ENCODE measurements around the gene CLDN6.

The CLDN6 gene

GRCh38 chr16:2992383-2993081 lies 25.5 kb downstream of the CLDN6 start:
- Histone ChIP-seq H3K36me3 (ENCODE audit: control insufficient read depth in 2 of 2, insufficient read depth in 2 of 2, low read length in 2 of 2) (no peaks in the 10 kb centered on the region), H3K4me1 (ENCODE audit: control insufficient read depth, insufficient read depth, low read length) (no peaks in the 10 kb centered on the region), H3K27ac (ENCODE audit: low read length) (no peak overlapping the region), H3K9me3 (ENCODE audit: control insufficient read depth in 2 of 2, low read length in 2 of 2) (no peaks in the 10 kb centered on the region), H3K9ac (ENCODE audit: low read length in 2 of 2) (no peak overlapping the region), H3K4me3 (ENCODE audit: low read length in 2 of 2) (no peak overlapping the region), H3K27me3 (ENCODE audit: control insufficient read depth in 1 of 2, insufficient read depth in 2 of 2, low read length in 2 of 2) (peaks cover 2 to 5% of the 10 kb centered on the region in 2 donors)

DNA sequence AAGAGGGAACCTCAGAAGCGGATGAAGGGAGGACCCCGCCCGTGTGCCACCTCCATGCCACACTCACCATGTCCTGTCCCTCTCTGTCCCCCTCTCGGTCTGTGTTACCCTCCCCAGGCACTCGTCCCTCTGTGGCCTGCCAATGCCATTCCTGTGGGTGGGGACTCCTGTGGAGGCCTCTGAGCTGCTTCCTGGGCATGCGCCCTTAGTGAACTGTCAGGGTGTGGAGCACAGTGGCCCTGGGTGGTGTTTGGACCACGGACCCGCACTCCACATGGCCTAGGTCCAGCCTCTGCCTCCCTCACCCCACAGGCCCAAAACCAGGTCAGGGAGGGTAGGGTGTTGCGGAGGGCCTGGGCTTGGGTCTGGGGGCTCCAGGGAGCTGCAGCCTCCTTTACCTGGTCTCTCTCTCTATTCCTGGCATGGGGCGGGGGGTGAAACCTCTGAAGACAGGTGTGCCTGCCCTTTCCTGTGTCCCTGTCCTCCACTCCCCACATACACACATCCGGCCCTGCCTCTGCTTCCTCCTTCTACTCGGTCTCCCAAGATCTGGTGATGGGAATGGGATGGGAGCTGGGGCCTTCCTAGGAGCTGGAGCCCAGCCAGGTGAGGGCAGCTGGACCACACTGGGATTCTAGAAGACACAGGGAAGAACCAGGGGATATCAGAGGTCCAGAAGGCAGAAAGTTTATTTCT lies 26.3 kb downstream of the CLDN6 start:
- no peak overlapping the region for H3K4me3 ChIP-seq (ENCODE audit: low read length in 2 of 2)
- H3K27ac ChIP-seq (ENCODE audit: low read length): no peak overlapping the region
- no peaks in the 10 kb centered on the region for H3K36me3 ChIP-seq (ENCODE audit: control insufficient read depth in 2 of 2, insufficient read depth in 2 of 2, low read length in 2 of 2)

DNA sequence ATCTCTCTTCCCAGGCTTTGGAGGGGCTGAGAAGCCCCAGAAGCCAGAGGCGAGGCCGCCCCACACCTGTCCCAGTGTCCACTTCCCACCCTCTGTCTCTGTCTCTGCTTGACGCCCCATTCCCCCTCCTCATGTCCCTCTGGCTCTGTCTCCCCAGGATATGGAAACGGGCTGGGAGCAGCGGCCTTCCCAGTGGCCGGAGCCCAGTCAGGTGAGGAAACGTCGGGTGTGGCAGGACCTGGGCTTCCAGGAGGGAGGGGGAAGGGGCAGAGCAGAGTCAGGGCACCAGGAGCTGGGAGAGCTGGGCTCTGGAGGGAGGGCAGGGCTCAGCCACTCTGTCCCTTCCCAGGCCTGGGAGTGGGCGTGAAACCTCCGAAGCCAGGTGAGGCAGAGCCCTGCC lies 27.1 kb downstream of the CLDN6 start:
- H3K9ac ChIP-seq (ENCODE audit: low read length in 2 of 2): no peak overlapping the region

More for the DNA sequence above, 26.3 kb downstream of the CLDN6 start:
- Histone ChIP-seq H3K4me1 (ENCODE audit: control insufficient read depth, insufficient read depth, low read length) (no peaks in the 10 kb centered on the region), H3K9ac (ENCODE audit: low read length in 2 of 2) (no peak overlapping the region), H3K9me3 (ENCODE audit: control insufficient read depth in 2 of 2, low read length in 2 of 2) (no peaks in the 10 kb centered on the region), H3K27me3 (ENCODE audit: control insufficient read depth in 1 of 2, insufficient read depth in 2 of 2, low read length in 2 of 2) (peaks cover 5 to 6% of the 10 kb centered on the region in 2 donors)

DNA sequence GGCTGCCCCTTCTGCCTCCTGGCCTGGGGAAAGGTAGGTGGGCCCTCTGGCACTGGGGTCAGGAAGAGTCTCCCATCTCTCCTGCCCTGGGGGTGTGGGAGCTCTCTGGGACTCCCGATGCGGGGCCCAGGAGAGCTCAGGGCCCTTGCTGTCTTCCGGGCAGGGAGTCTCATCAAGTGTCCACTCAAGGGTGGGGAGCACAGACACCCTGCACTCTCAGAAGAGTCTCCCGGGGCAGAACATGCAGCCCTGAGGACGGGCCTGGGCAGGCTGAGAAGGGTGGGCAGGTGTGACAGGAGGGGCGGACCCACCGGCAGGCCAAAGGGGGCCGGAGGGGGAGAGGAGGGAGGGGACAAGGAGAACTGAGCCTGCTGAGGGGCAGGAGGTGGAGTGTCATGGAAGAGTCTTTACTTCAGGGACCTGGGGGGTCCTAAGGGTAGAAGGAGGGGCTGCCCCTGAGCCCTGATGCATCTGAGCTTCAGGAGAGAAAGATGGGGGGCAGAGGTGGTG lies 29.3 kb downstream of the CLDN6 start:
- Histone ChIP-seq H3K27ac (ENCODE audit: low read length) (no peak overlapping the region), H3K27me3 (ENCODE audit: control insufficient read depth in 1 of 2, insufficient read depth in 2 of 2, low read length in 2 of 2) (peaks cover 5 to 7% of the 10 kb centered on the region in 2 donors), H3K4me1 (ENCODE audit: control insufficient read depth, insufficient read depth, low read length) (peaks cover 11% of the 10 kb centered on the region), H3K9me3 (ENCODE audit: control insufficient read depth in 2 of 2, low read length in 2 of 2) (no peaks in the 10 kb centered on the region), H3K9ac (ENCODE audit: low read length in 2 of 2) (no peak overlapping the region), H3K4me3 (ENCODE audit: low read length in 2 of 2) (no peak overlapping the region), H3K36me3 (ENCODE audit: control insufficient read depth in 2 of 2, insufficient read depth in 2 of 2, low read length in 2 of 2) (no peaks in the 10 kb centered on the region)

More for the DNA sequence above, 27.1 kb downstream of the CLDN6 start:
- H3K4me3 ChIP-seq (ENCODE audit: low read length in 2 of 2): no peak overlapping the region
- peaks cover 5 to 6% of the 10 kb centered on the region in 2 donors for H3K27me3 ChIP-seq (ENCODE audit: control insufficient read depth in 1 of 2, insufficient read depth in 2 of 2, low read length in 2 of 2)
- H3K27ac ChIP-seq (ENCODE audit: low read length): no peak overlapping the region
- H3K9me3 ChIP-seq (ENCODE audit: control insufficient read depth in 2 of 2, low read length in 2 of 2): no peaks in the 10 kb centered on the region
- no peaks in the 10 kb centered on the region for H3K4me1 ChIP-seq (ENCODE audit: control insufficient read depth, insufficient read depth, low read length)
- H3K36me3 ChIP-seq (ENCODE audit: control insufficient read depth in 2 of 2, insufficient read depth in 2 of 2, low read length in 2 of 2): no peaks in the 10 kb centered on the region

DNA sequence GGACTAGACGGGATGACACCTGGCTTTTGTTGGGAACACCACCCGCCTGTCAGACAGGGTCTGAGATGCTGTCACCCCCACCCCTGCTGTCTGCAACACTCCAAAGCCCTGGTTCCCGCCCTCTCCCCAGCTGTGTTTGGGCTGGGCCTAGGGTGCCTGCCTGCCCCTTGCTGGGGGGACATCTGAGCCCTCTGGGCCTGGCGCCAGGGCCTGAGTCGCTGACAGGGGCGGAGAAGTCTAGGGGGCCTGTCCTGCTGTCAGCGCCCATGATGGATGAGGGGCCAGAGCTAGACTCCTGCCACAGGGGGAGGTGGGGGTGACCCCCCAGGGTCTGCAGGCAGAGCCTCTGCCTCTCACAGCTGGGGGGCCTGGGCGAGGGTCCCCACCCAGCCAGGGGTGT lies 30.1 kb downstream of the CLDN6 start:
- H3K36me3 ChIP-seq (ENCODE audit: control insufficient read depth in 2 of 2, insufficient read depth in 2 of 2, low read length in 2 of 2): no peaks in the 10 kb centered on the region
- H3K4me1 ChIP-seq (ENCODE audit: control insufficient read depth, insufficient read depth, low read length): peaks cover 12% of the 10 kb centered on the region
- H3K4me3 ChIP-seq (ENCODE audit: low read length in 2 of 2): no peak overlapping the region
- no peaks in the 10 kb centered on the region for H3K9me3 ChIP-seq (ENCODE audit: control insufficient read depth in 2 of 2, low read length in 2 of 2)
- peaks cover 5 to 7% of the 10 kb centered on the region in 2 donors for H3K27me3 ChIP-seq (ENCODE audit: control insufficient read depth in 1 of 2, insufficient read depth in 2 of 2, low read length in 2 of 2)
- no peak overlapping the region for H3K27ac ChIP-seq (ENCODE audit: low read length)
- H3K9ac ChIP-seq (ENCODE audit: low read length in 2 of 2): no peak overlapping the region

- Histone ChIP-seq H3K9me3 (ENCODE audit: control insufficient read depth in 2 of 2, low read length in 2 of 2) (no peaks in the 10 kb centered on the region), H3K4me1 (ENCODE audit: control insufficient read depth, insufficient read depth, low read length) (peaks cover 12% of the 10 kb centered on the region), H3K4me3 (ENCODE audit: low read length in 2 of 2) (no peak overlapping the region), H3K27ac (ENCODE audit: low read length) (no peak overlapping the region), H3K9ac (ENCODE audit: low read length in 2 of 2) (no peak overlapping the region), H3K27me3 (ENCODE audit: control insufficient read depth in 1 of 2, insufficient read depth in 2 of 2, low read length in 2 of 2) (peaks cover 5 to 7% of the 10 kb centered on the region in 2 donors), H3K36me3 (ENCODE audit: control insufficient read depth in 2 of 2, insufficient read depth in 2 of 2, low read length in 2 of 2) (no peaks in the 10 kb centered on the region)
Observed at GRCh38 chr16:2987286-2987685, 30.7 kb downstream of the CLDN6 start.

GRCh38 chr16:2986623-2987188 lies 31.3 kb downstream of the CLDN6 start:
- Histone ChIP-seq H3K4me3 (ENCODE audit: low read length in 2 of 2) (no peak overlapping the region), H3K36me3 (ENCODE audit: control insufficient read depth in 2 of 2, insufficient read depth in 2 of 2, low read length in 2 of 2) (no peaks in the 10 kb centered on the region), H3K9ac (ENCODE audit: low read length in 2 of 2) (no peak overlapping the region), H3K27ac (ENCODE audit: low read length) (no peak overlapping the region), H3K9me3 (ENCODE audit: control insufficient read depth in 2 of 2, low read length in 2 of 2) (no peaks in the 10 kb centered on the region), H3K27me3 (ENCODE audit: control insufficient read depth in 1 of 2, insufficient read depth in 2 of 2, low read length in 2 of 2) (peaks cover 5 to 7% of the 10 kb centered on the region in 2 donors), H3K4me1 (ENCODE audit: control insufficient read depth, insufficient read depth, low read length) (peaks cover 12% of the 10 kb centered on the region)

DNA sequence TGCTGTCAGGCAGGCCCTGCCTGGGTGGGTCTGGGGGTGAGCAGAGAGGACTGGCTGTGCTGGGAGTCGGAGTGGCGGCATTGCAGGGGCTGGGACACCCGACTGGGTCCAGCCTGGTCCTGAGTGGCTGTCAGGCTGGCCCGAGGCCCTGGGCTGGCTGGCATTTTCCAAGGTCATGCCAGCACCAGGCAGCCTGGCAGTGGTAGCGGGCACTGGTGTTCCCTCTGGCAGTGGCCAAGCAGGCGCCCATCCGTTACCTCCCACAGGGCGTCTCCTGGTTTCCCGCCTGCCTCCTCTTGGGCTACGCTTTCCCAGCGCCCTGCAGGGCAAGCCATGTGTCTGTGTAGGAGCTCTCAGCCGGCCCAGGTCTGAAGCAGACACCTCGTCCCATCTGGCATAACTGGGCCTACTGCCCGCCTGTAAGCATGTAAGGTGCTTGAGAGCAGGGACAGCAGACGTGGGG lies 32.1 kb downstream of the CLDN6 start:
- Histone ChIP-seq H3K4me1 (ENCODE audit: control insufficient read depth, insufficient read depth, low read length) (peaks cover 16% of the 10 kb centered on the region), H3K27ac (ENCODE audit: low read length) (no peak overlapping the region), H3K4me3 (ENCODE audit: low read length in 2 of 2) (no peak overlapping the region), H3K27me3 (ENCODE audit: control insufficient read depth in 1 of 2, insufficient read depth in 2 of 2, low read length in 2 of 2) (peaks cover 5 to 7% of the 10 kb centered on the region in 2 donors), H3K9ac (ENCODE audit: low read length in 2 of 2) (no peak overlapping the region), H3K36me3 (ENCODE audit: control insufficient read depth in 2 of 2, insufficient read depth in 2 of 2, low read length in 2 of 2) (no peaks in the 10 kb centered on the region), H3K9me3 (ENCODE audit: control insufficient read depth in 2 of 2, low read length in 2 of 2) (no peaks in the 10 kb centered on the region)

- Histone ChIP-seq H3K4me3 (ENCODE audit: low read length in 2 of 2) (no peak overlapping the region), H3K9ac (ENCODE audit: low read length in 2 of 2) (no peak overlapping the region), H3K9me3 (ENCODE audit: control insufficient read depth in 2 of 2, low read length in 2 of 2) (no peaks in the 10 kb centered on the region)
Observed at GRCh38 chr16:2985462-2985861, 32.5 kb downstream of the CLDN6 start.

DNA sequence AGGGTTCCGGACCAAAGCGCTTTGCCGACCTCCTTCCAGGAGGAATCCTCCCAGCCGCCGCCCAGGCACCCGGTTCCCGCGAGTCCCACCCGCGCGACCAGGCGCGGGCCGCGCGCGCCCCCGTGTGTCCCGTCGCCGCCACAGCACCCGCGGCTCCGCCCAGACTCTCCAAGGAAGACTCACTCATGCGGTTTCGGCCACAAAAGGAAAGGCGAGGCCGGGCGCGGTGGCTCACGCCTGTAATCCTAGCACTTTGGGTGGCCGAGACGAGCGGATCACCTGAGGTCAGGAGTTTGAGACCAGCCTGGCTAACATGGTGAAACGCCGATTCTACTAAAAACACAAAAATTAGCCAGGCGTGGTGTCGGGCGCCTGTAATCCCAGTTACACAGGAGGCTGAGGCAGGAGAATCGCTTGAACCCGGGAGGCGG lies 34.3 kb downstream of the CLDN6 start:
- H3K4me1 ChIP-seq (ENCODE audit: control insufficient read depth, insufficient read depth, low read length): peaks cover 25% of the 10 kb centered on the region
- no peak overlapping the region for H3K9ac ChIP-seq (ENCODE audit: low read length in 2 of 2)
- H3K4me3 ChIP-seq (ENCODE audit: low read length in 2 of 2): peak overlapping the region in 1 of 2 donors; percentile 29

More at GRCh38 chr16:2985462-2985861, 32.5 kb downstream of the CLDN6 start:
- Histone ChIP-seq H3K27ac (ENCODE audit: low read length) (no peak overlapping the region), H3K4me1 (ENCODE audit: control insufficient read depth, insufficient read depth, low read length) (peaks cover 19% of the 10 kb centered on the region), H3K36me3 (ENCODE audit: control insufficient read depth in 2 of 2, insufficient read depth in 2 of 2, low read length in 2 of 2) (no peaks in the 10 kb centered on the region), H3K27me3 (ENCODE audit: control insufficient read depth in 1 of 2, insufficient read depth in 2 of 2, low read length in 2 of 2) (peaks cover 4 to 7% of the 10 kb centered on the region in 2 donors)

More for the DNA sequence above, 34.3 kb downstream of the CLDN6 start:
- Histone ChIP-seq H3K9me3 (ENCODE audit: control insufficient read depth in 2 of 2, low read length in 2 of 2) (no peaks in the 10 kb centered on the region), H3K36me3 (ENCODE audit: control insufficient read depth in 2 of 2, insufficient read depth in 2 of 2, low read length in 2 of 2) (no peaks in the 10 kb centered on the region), H3K27ac (ENCODE audit: low read length) (no peak overlapping the region), H3K27me3 (ENCODE audit: control insufficient read depth in 1 of 2, insufficient read depth in 2 of 2, low read length in 2 of 2) (peaks cover 0 to 11% of the 10 kb centered on the region in 2 donors)
